GM12878 (cell line): Measurements from ENCODE around the gene MYO9B.

Experiments
- NFYB ChIP-seq: IDR thresholded peaks from 2 replicates; pipeline ENCODE4 v1.6.1; 2011; ENCODE audit warnings: low read depth, mild to moderate bottlenecking, low read length, improper control_type of control experiment, moderate library complexity; ENCODE audit not compliant: insufficient read depth
- POLR2AphosphoS2 ChIP-seq: IDR thresholded peaks from 2 replicates; pipeline ENCODE4 v1.6.1; 2011; ENCODE audit warnings: low read depth, mild to moderate bottlenecking, low read length, improper control_type of control experiment, moderate library complexity
- RFX5 ChIP-seq: IDR thresholded peaks from 2 replicates; pipeline ENCODE4 v1.6.1; 2011; ENCODE audit warnings: low read depth, low read length, improper control_type of control experiment

DNA sequence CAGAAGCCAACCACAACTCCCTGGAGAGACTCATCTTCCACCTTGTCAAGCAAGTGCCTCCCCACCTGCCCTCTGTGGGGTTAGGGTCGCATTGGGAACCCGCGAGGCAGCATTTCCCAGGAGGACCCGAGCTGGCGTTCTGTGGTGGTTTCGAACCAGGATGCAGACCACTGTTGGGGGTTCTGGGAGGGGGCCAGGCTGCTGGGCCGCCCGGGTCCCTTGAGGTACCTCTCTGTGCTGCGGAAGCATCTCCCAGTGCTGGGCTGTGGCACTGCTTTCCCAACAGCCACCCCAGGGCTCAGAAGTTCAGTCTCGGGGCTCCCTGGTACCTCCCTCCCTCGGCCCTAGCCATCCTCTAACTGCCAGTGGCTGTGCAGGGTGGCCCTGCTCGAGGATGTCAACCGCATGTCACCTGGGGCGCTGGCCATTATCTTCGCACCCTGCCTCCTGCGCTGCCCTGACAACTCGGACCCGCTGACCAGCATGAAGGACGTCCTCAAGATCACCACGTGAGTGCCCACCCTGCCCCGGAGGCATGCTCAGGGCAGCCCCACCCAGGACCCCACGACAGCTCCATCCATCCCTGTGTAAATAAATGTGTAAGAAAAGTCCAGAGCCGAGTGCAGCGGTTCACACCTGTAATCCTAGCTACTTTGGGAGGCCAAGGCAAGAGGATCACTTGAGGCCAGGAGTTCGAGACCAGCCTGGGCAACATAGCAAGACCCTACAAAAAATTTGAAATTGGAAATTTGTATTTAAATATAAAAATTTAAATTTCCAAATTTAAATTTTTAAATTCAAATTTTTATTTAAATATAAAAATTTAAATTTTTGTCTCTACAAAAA lies 131.4 kb downstream of the MYO9B start:
- TF ChIP-seq NFYB, result no peak
- no peak for TF ChIP-seq RFX5
- TF ChIP-seq POLR2AphosphoS2, result no peak
